ENCODE data around the gene ZW10.

- TF ChIP-seq POLR2A (IDR thresholded peaks at IDR 0.05) (no peak), CTCF (IDR thresholded peaks at IDR 0.05) (no peak)
These were observed 44.0 kb downstream of the ZW10 start for GRCh38 chr11:113729456-113729855.

Measured in esophagus squamous epithelium (tissue), 4 donors.